ENCODE results near the gene MAP2K1. TPM values are rescaled to one million over a fixed set of nuclear protein-coding genes. Genes with fewer than 3 reads are reported as not detected.

MAP2K1 gene
- total and polyA plus RNA-seq, 3 donors from 2014 or later: 26.1 to 29.6 (median 27.6) TPM

GRCh38 chr15:66404122-66404521 is 17.4 kb downstream of the MAP2K1 start:
- DNase-seq: no peak
- Histone ChIP-seq H3K36me3 (ENCODE audit: low read depth, missing control alignments) (no peaks in the 10 kb centered on the region), H3K27me3 (no peaks in the 10 kb centered on the region), H3K4me3 (no peak overlapping the region), H3K9me3 (no peaks in the 10 kb centered on the region), H3K4me1 (peaks cover 7% of the 10 kb centered on the region), H3K27ac (no peak overlapping the region)
- no peak for TF ChIP-seq POLR2A (IDR thresholded peaks at IDR 0.05)
- TF ChIP-seq, protein P1, sequence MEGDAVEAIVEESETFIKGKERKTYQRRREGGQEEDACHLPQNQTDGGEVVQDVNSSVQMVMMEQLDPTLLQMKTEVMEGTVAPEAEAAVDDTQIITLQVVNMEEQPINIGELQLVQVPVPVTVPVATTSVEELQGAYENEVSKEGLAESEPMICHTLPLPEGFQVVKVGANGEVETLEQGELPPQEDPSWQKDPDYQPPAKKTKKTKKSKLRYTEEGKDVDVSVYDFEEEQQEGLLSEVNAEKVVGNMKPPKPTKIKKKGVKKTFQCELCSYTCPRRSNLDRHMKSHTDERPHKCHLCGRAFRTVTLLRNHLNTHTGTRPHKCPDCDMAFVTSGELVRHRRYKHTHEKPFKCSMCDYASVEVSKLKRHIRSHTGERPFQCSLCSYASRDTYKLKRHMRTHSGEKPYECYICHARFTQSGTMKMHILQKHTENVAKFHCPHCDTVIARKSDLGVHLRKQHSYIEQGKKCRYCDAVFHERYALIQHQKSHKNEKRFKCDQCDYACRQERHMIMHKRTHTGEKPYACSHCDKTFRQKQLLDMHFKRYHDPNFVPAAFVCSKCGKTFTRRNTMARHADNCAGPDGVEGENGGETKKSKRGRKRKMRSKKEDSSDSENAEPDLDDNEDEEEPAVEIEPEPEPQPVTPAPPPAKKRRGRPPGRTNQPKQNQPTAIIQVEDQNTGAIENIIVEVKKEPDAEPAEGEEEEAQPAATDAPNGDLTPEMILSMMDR (IDR thresholded peaks at IDR 0.05): no peak
- 77 to 78% methylated on average over 8 of the region's 8 CpGs for WGBS, 2 donors
- intact Hi-C loops (cut with DNase I; ENCODE audit: low total_unique reads): no loop called here

GRCh38 chr15:66404532-66404931 is 17.8 kb downstream of the MAP2K1 start:
- Histone ChIP-seq H3K36me3 (ENCODE audit: low read depth, missing control alignments) (no peaks in the 10 kb centered on the region), H3K27ac (no peak overlapping the region), H3K4me1 (peaks cover 7% of the 10 kb centered on the region), H3K4me3 (no peak overlapping the region), H3K9me3 (no peaks in the 10 kb centered on the region), H3K27me3 (no peaks in the 10 kb centered on the region)
- no peak for DNase-seq
- TF ChIP-seq, protein P1 (IDR thresholded peaks at IDR 0.05): peak in 1 of 3 experiments; percentile 1
- TF ChIP-seq POLR2A (IDR thresholded peaks at IDR 0.05): no peak
- intact Hi-C loops (cut with DNase I; ENCODE audit: low total_unique reads): no loop called here
- WGBS, 2 donors: 84 to 89% methylated on average over 7 of the region's 7 CpGs

DNA sequence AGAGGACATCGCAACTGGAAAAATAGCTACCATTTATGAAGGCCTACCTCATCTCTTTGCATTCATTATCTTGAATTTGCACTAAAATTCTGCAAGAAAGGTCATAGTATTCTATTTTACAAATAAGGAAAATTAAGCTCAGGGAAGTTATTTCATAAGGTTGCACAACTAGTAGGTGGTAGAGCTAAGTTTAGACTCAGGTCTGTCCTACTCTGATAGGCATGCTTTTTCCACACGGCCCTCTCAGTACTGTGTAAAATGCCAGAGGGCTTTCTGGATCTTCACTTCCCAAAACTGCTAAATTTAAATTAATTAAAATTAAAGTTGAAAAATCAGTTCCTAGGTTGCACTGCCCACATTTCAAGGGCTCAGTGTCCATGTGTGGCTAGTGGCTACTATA is 18.3 kb downstream of the MAP2K1 start:
- Histone ChIP-seq H3K27me3 (no peaks in the 10 kb centered on the region), H3K27ac (no peak overlapping the region), H3K9me3 (no peaks in the 10 kb centered on the region), H3K36me3 (ENCODE audit: low read depth, missing control alignments) (no peaks in the 10 kb centered on the region), H3K4me3 (no peak overlapping the region), H3K4me1 (peaks cover 11% of the 10 kb centered on the region)
- intact Hi-C loops (cut with DNase I; ENCODE audit: low total_unique reads): no loop called here
- no peak for DNase-seq
- TF ChIP-seq POLR2A (IDR thresholded peaks at IDR 0.05): no peak
- TF ChIP-seq, protein P1 (IDR thresholded peaks at IDR 0.05): no peak
- 86 to 92% methylated on average over 2 of the region's 2 CpGs for WGBS, 2 donors

GRCh38 chr15:66405615-66406014 is 18.9 kb downstream of the MAP2K1 start:
- Histone ChIP-seq H3K36me3 (ENCODE audit: low read depth, missing control alignments) (no peaks in the 10 kb centered on the region), H3K27ac (no peak overlapping the region), H3K27me3 (no peaks in the 10 kb centered on the region), H3K4me3 (no peak overlapping the region), H3K9me3 (no peaks in the 10 kb centered on the region), H3K4me1 (peaks cover 15% of the 10 kb centered on the region)
- 72 to 85% methylated on average over 3 of the region's 3 CpGs for WGBS, 2 donors
- no peak for DNase-seq
- TF ChIP-seq, protein P1 (IDR thresholded peaks at IDR 0.05): no peak
- no peak for TF ChIP-seq POLR2A (IDR thresholded peaks at IDR 0.05)
- intact Hi-C loops (cut with DNase I; ENCODE audit: low total_unique reads): no loop called here

DNA sequence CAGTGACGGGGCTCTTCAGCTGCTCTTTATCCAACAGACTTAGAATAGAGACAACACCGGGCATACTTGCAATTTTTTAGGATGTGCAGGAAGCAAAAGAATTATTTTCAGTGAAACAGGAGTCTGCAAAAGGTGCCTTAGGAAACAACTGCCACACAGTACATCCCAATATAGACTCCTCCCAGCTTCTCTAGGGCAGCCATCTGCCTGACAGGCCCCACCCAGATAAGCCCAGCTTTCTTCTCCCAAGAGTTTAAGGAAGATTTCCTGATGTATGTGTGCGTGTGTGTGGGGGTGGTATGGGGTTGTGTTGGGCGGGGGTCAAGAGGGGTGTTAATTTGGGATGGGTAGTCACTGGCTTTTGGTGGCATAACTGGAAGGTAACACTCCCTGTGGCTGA is 21.5 kb downstream of the MAP2K1 start:
- Histone ChIP-seq H3K27me3 (no peaks in the 10 kb centered on the region), H3K27ac (no peak overlapping the region), H3K4me1 (peaks cover 8% of the 10 kb centered on the region), H3K36me3 (ENCODE audit: low read depth, missing control alignments) (no peaks in the 10 kb centered on the region), H3K4me3 (no peak overlapping the region), H3K9me3 (no peaks in the 10 kb centered on the region)
- DNase-seq: no peak
- 94% methylated on average over 4 of the region's 4 CpGs for WGBS, 2 donors
- intact Hi-C loops (cut with DNase I; ENCODE audit: low total_unique reads): no loop called here
- TF ChIP-seq, protein P1 (IDR thresholded peaks at IDR 0.05): no peak
- no peak for TF ChIP-seq POLR2A (IDR thresholded peaks at IDR 0.05)
